H1 (cell line): Measurements from ENCODE around the gene PCSK1N. TPM values are rescaled to one million over a fixed set of nuclear protein-coding genes. Genes with fewer than 3 reads are reported as not detected.

Experiments used
- CTCF ChIA-PET: fragments of 300-600 bp; sonication (Branson Sonifier 250); formaldehyde crosslinking; loops from one replicate; lab custom pipeline; 2021; ENCODE audit not compliant: partially characterized antibody; lab: Charles Lee
- POLR2A ChIA-PET: fragments of 300-600 bp; sonication (Branson Sonifier 250); formaldehyde crosslinking; loops from one replicate; lab custom pipeline; 2021; ENCODE audit warnings: inconsistent platforms; ENCODE audit not compliant: partially characterized antibody; lab: Charles Lee
- DNase-seq, 2 experiments: peaks; one replicate each; pipeline versions ENCODE4 v3.0.0 to v3.0.0-alpha.2; 2010 to 2022; ENCODE audit warnings: low spot score in 2 of 2, low read depth in 1 of 2, mixed read lengths in 1 of 2
- FAIRE-seq: peaks from 2 replicates; lab custom pipeline; 2011; peaks lifted over from hg19 to GRCh38; lab: Jason Lieb, UNC
- H2AFZ ChIP-seq: 2 replicates; pipeline ENCODE4 v1.8.1; 2012; ENCODE audit warnings: low read length, inconsistent platforms
- H2AK5ac ChIP-seq: 2 replicates; pipeline ENCODE4 v1.6.1; 2013; ENCODE audit warnings: low read depth, low read length
- H2BK120ac ChIP-seq: replicated peaks from 2 replicates; pipeline ENCODE3; 2013; ENCODE audit warnings: low read depth, low read length, inconsistent platforms
- H2BK12ac ChIP-seq: 2 replicates; pipeline ENCODE4 v1.6.1; 2013; ENCODE audit warnings: low read depth, low read length
- H2BK15ac ChIP-seq: 2 replicates; pipeline ENCODE4 v1.6.1; 2013; ENCODE audit warnings: low read length
- H2BK20ac ChIP-seq: 2 replicates; pipeline ENCODE4 v1.6.1; 2013; ENCODE audit warnings: low read length
- H2BK5ac ChIP-seq: 2 replicates; pipeline ENCODE4 v1.6.1; 2013; ENCODE audit warnings: low read depth, low read length
- H3K14ac ChIP-seq: 2 replicates; pipeline ENCODE4 v1.6.1; 2013; ENCODE audit warnings: inconsistent platforms; ENCODE audit not compliant: insufficient read length
- H3K18ac ChIP-seq: 2 replicates; pipeline ENCODE4 v1.6.1; 2013; ENCODE audit warnings: low read length; ENCODE audit errors: extremely low read depth
- H3K23ac ChIP-seq: 2 replicates; pipeline ENCODE4 v1.6.1; 2013; ENCODE audit warnings: inconsistent platforms; ENCODE audit not compliant: insufficient read length
- H3K23me2 ChIP-seq: 2 replicates; pipeline ENCODE4 v1.6.1; 2013; ENCODE audit warnings: low read depth, low read length
- H3K27ac ChIP-seq: 2 replicates; pipeline ENCODE4 v1.6.1; 2011; ENCODE audit warnings: low read depth, low read length, inconsistent platforms
- H3K27me3 ChIP-seq, 4 experiments: replicated peaks in 1 of 4; 1 replicate in 1 of 4; 2 replicates in 3 of 4; pipeline versions ENCODE4 v1.6.1 to v1.8.1; 2011 to 2013; ENCODE audit warnings: low read length in 3 of 4, mild to moderate bottlenecking in 3 of 4, inconsistent platforms in 2 of 4, mixed read lengths in 2 of 4, moderate library complexity in 1 of 4; ENCODE audit not compliant: control insufficient read depth in 3 of 4, insufficient read depth in 3 of 4; ENCODE audit errors: extremely low read depth in 1 of 4
- H3K36me3 ChIP-seq, 4 experiments: 2 replicates each; pipeline versions ENCODE4 v1.6.1 to v1.8.1; 2011 to 2013; ENCODE audit warnings: mild to moderate bottlenecking in 4 of 4, low read length in 3 of 4, moderate library complexity in 2 of 4, control low read depth in 1 of 4, inconsistent platforms in 1 of 4; ENCODE audit not compliant: insufficient read depth in 4 of 4, control insufficient read depth in 2 of 4
- H3K4ac ChIP-seq: replicated peaks from 2 replicates; pipeline ENCODE3; 2013; ENCODE audit warnings: low read length, low read depth, mixed read lengths, inconsistent platforms; ENCODE audit not compliant: insufficient read length
- H3K4me1 ChIP-seq, 4 experiments: replicated peaks in 1 of 4; 1 replicate in 1 of 4; 2 replicates in 3 of 4; pipeline versions ENCODE4 v1.6.1 to v1.8.1; 2011 to 2013; ENCODE audit warnings: low read length in 3 of 4, inconsistent platforms in 2 of 4, mixed read lengths in 1 of 4; ENCODE audit not compliant: insufficient read depth in 4 of 4, control insufficient read depth in 3 of 4
- H3K4me2 ChIP-seq, 2 experiments: 2 replicates each; pipeline versions ENCODE4 v1.6.1 to v1.8.1; 2011 to 2013; ENCODE audit warnings: low read depth in 2 of 2, low read length in 2 of 2, control low read depth in 1 of 2, inconsistent platforms in 1 of 2, mild to moderate bottlenecking in 1 of 2; ENCODE audit not compliant: insufficient read depth in 1 of 2
- H3K4me3 ChIP-seq, 4 experiments: fragments of 200-600, 300-600 bp in 1 of 4; sonication (generic), shearing (Covaris generic), sonication (Bioruptor Twin) in 1 of 4; 2 replicates each; pipeline versions ENCODE4 v1.5.1 to v1.8.1; 2011 to 2016; ENCODE audit warnings: low read length in 4 of 4, low read depth in 3 of 4, control low read depth in 2 of 4, inconsistent platforms in 2 of 4, mild to moderate bottlenecking in 2 of 4, mixed read lengths in 1 of 4, moderate library complexity in 1 of 4; ENCODE audit not compliant: insufficient read depth in 2 of 4; ENCODE audit errors: extremely low read depth in 1 of 4
- H3K56ac ChIP-seq: replicated peaks from 2 replicates; pipeline ENCODE3; 2013; ENCODE audit warnings: low read depth, mild to moderate bottlenecking, mixed read lengths, low read length, inconsistent platforms; ENCODE audit not compliant: insufficient read length
- H3K79me1 ChIP-seq: 2 replicates; pipeline ENCODE4 v1.6.1; 2013; ENCODE audit warnings: low read depth, low read length, control low read depth
- H3K79me2 ChIP-seq, 2 experiments: 2 replicates each; pipeline versions ENCODE4 v1.6.1 to v1.8.1; 2012 to 2013; ENCODE audit warnings: low read length in 2 of 2, mild to moderate bottlenecking in 2 of 2, inconsistent platforms in 1 of 2; ENCODE audit not compliant: insufficient read depth in 2 of 2, control insufficient read depth in 1 of 2
- H3K9ac ChIP-seq, 4 experiments: replicated peaks in 1 of 4; 1 replicate in 1 of 4; 2 replicates in 3 of 4; pipeline versions ENCODE4 v1.6.1 to v1.8.1; 2011 to 2013; ENCODE audit warnings: low read depth in 3 of 4, low read length in 3 of 4, control low read depth in 2 of 4, mild to moderate bottlenecking in 2 of 4, moderate library complexity in 2 of 4, inconsistent platforms in 1 of 4; ENCODE audit errors: extremely low read depth in 1 of 4
- H3K9me3 ChIP-seq, 2 experiments: 2 replicates each; pipeline versions ENCODE4 v1.6.1 to v1.8.1; 2012 to 2013; ENCODE audit warnings: mild to moderate bottlenecking in 2 of 2, moderate library complexity in 2 of 2, control low read depth in 1 of 2, inconsistent platforms in 1 of 2, low read depth in 1 of 2, low read length in 1 of 2, mixed read lengths in 1 of 2; ENCODE audit not compliant: insufficient read depth in 2 of 2
- H4K20me1 ChIP-seq, 2 experiments: replicated peaks in 1 of 2; 2 replicates each; pipeline versions ENCODE3 to v1.8.1; 2011 to 2013; ENCODE audit warnings: inconsistent platforms in 2 of 2, low read length in 2 of 2, mild to moderate bottlenecking in 1 of 2; ENCODE audit not compliant: insufficient read depth in 2 of 2, control insufficient read depth in 1 of 2
- H4K5ac ChIP-seq: 2 replicates; pipeline ENCODE4 v1.6.1; 2013; ENCODE audit warnings: low read length, low read depth, mixed read lengths, inconsistent platforms; ENCODE audit not compliant: insufficient read length
- H4K8ac ChIP-seq: 2 replicates; pipeline ENCODE4 v1.8.0; 2013; ENCODE audit warnings: mild to moderate bottlenecking, moderate library complexity, low read length, inconsistent platforms; ENCODE audit not compliant: insufficient read depth; ENCODE audit errors: extremely low read depth
- H4K91ac ChIP-seq: replicated peaks from 2 replicates; pipeline ENCODE3; 2013; ENCODE audit warnings: low read length, mixed read lengths, inconsistent platforms; ENCODE audit not compliant: insufficient read length
- ASH2L ChIP-seq: fragments of 200-600, 300-600 bp; sonication (generic); IDR thresholded peaks from one replicate; pipeline ENCODE4 v1.7.1; 2017; ENCODE audit warnings: low read length
- CTBP2 ChIP-seq: IDR thresholded peaks from 2 replicates; pipeline ENCODE4 v1.7.0; 2011; ENCODE audit warnings: borderline replicate concordance, mild to moderate bottlenecking, moderate library complexity, mixed read lengths, low read length; ENCODE audit not compliant: insufficient read depth, insufficient read length
- EZH2 ChIP-seq: fragments of 200-600 bp; sonication (generic); IDR thresholded peaks from 2 replicates; pipeline ENCODE4 v1.7.1; 2012; ENCODE audit warnings: low read depth, mild to moderate bottlenecking, moderate library complexity, low read length, inconsistent platforms; ENCODE audit not compliant: severe bottlenecking
- GABPA ChIP-seq: IDR thresholded peaks from 2 replicates; pipeline ENCODE4 v1.6.1; 2011; ENCODE audit warnings: mild to moderate bottlenecking, low read length, moderate library complexity, borderline replicate concordance; ENCODE audit not compliant: insufficient read depth
- GTF2F1 ChIP-seq: IDR thresholded peaks from 2 replicates; pipeline ENCODE4 v1.6.1; 2012; ENCODE audit warnings: low read depth, low read length, improper control_type of control experiment, borderline replicate concordance
- MAFK ChIP-seq: IDR thresholded peaks from 2 replicates; pipeline ENCODE4 v1.6.1; 2012; ENCODE audit warnings: low read depth, mild to moderate bottlenecking, improper control_type of control experiment, low read length
- PHF8 ChIP-seq: fragments of 200-600 bp; sonication (generic); conservative IDR thresholded peaks from 2 replicates; pipeline ENCODE4 v1.7.1; 2012; ENCODE audit warnings: low read depth, mild to moderate bottlenecking, inconsistent platforms, low read length, moderate library complexity
- RNF2 ChIP-seq: fragments of 200-900, 300-1000 bp; sonication (generic); IDR thresholded peaks from 2 replicates; pipeline ENCODE4 v1.7.1; 2016; ENCODE audit warnings: borderline replicate concordance, low read depth, mild to moderate bottlenecking, antibody characterized with exemption, low read length; ENCODE audit not compliant: poor library complexity, severe bottlenecking; ENCODE audit errors: missing control alignments
- SAP30 ChIP-seq: fragments of 300-600 bp; sonication (generic); IDR thresholded peaks from 2 replicates; pipeline ENCODE4 v1.7.1; 2012; ENCODE audit warnings: low read length, moderate library complexity, mild to moderate bottlenecking, inconsistent platforms; ENCODE audit not compliant: insufficient read depth, insufficient replicate concordance
- SP1 ChIP-seq: IDR thresholded peaks from 2 replicates; pipeline ENCODE4 v1.6.1; 2011; ENCODE audit warnings: low read depth, low read length
- WGBS, 2 experiments: shearing (Covaris generic) in 1 of 2; methylation state at CpG; one replicate each; pipeline versions ENCODE4 v1.1.6 to v1.1.7; 2013 to 2015; ENCODE audit warnings: low lambda C conversion rate in 2 of 2, mixed read lengths in 2 of 2, inconsistent platforms in 1 of 2, low coverage in 1 of 2, missing lambda C conversion rate in 1 of 2; ENCODE audit not compliant: insufficient replicate concordance in 2 of 2, insufficient coverage in 1 of 2, insufficient read length in 1 of 2; ENCODE audit errors: extremely low coverage in 1 of 2, missing lambda C conversion rate in 1 of 2; 5-methylcytosine and 5-hydroxymethylcytosine counted together
- polyA plus RNA-seq, 7 experiments: library from polyadenylated mRNA; depleted of rRNA in 3 of 7; stranded (reverse) in 5 of 7; unstranded in 2 of 7; fragments of >200 nt in 5 of 7; fragments of 200-250 nt in 2 of 7; gene quantifications; 1 replicate in 5 of 7; 2 replicates in 1 of 7; 4 replicates in 1 of 7; pipeline versions ENCODE4 v1.2.1 to v1.2.3, GENCODE V29; 2011 to 2013; ENCODE audit warnings: missing spikeins in 2 of 7, mixed read lengths in 2 of 7
- total RNA-seq: library from RNA; stranded (reverse); fragmentation: NEBNext Ultra II Directional; extraction: Animal tissue kit (Norgen Biotek cat#: 25700); gene quantifications from 2 replicates; pipeline ENCODE4 v1.2.1, GENCODE V29; 2021
- TF ChIP-seq, protein P1 (sequence below): IDR thresholded peaks from 2 replicates; pipeline ENCODE4 v1.6.1; 2011; ENCODE audit warnings: low read depth, mild to moderate bottlenecking, low read length; ENCODE audit not compliant: insufficient read depth

PCSK1N gene
- total and polyA plus RNA-seq, 2 of the 8 experiments (the other 6 are each of a cell fraction or from before 2014, with no cell fraction given): 3.6 to 4.5 TPM

- H2BK12ac ChIP-seq: no peak overlapping the region
- no peak overlapping the region for H3K27ac ChIP-seq
- no peaks in the 10 kb centered on the region for H3K9me3 ChIP-seq
- no peak overlapping the region for H3K56ac ChIP-seq
- no peak overlapping the region for H4K5ac ChIP-seq
- no peaks in the 10 kb centered on the region for H3K4me1 ChIP-seq
- no peak overlapping the region for H3K9ac ChIP-seq
- H3K4me2 ChIP-seq: no peak overlapping the region
- H4K8ac ChIP-seq: no peak overlapping the region
- no peaks in the 10 kb centered on the region for H4K20me1 ChIP-seq
- whole genome bisulfite sequencing, 2 experiments: 98% methylated on average over 6 of the region's 6 CpGs; no CpG with 5 or more reads in 1 of the 2 experiments
- no peak overlapping the region for H3K23ac ChIP-seq
- H2BK20ac ChIP-seq: no peak overlapping the region
- no peak overlapping the region for H2BK5ac ChIP-seq
- ChIA-PET CTCF (interaction anchor here (0.7 kb wide), 1 partner anchor 123 kb away, joined by 3 read pairs; no protein-coding TSS in a partner anchor), POLR2A (no interaction called here)
- H3K36me3 ChIP-seq: no peaks in the 10 kb centered on the region
- H3K79me2 ChIP-seq: no peaks in the 10 kb centered on the region
- no peak overlapping the region for H3K4me3 ChIP-seq
- no peak overlapping the region for H2BK15ac ChIP-seq
- no peaks in the 10 kb centered on the region for H3K23me2 ChIP-seq
- FAIRE-seq (no peak), DNase-seq (no peak)
- H2AK5ac ChIP-seq: no peak overlapping the region
- H3K79me1 ChIP-seq: no peaks in the 10 kb centered on the region
- H3K18ac ChIP-seq: no peak overlapping the region
- no peak overlapping the region for H2AFZ ChIP-seq
- H3K4ac ChIP-seq: no peak overlapping the region
- H3K27me3 ChIP-seq: no peaks in the 10 kb centered on the region
- no peak overlapping the region for H2BK120ac ChIP-seq
- H3K14ac ChIP-seq: no peak overlapping the region
- no peak overlapping the region for H4K91ac ChIP-seq
- TF ChIP-seq ASH2L: no peak
- TF ChIP-seq GTF2F1: no peak
- TF ChIP-seq PHF8: no peak
- TF ChIP-seq, protein P1, sequence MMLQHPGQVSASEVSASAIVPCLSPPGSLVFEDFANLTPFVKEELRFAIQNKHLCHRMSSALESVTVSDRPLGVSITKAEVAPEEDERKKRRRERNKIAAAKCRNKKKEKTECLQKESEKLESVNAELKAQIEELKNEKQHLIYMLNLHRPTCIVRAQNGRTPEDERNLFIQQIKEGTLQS: no peak
- TF ChIP-seq GABPA: no peak
- no peak for TF ChIP-seq MAFK
- no peak for TF ChIP-seq CTBP2
- TF ChIP-seq SP1: no peak
- no peak for TF ChIP-seq SAP30
- no peak for TF ChIP-seq EZH2
- TF ChIP-seq RNF2: no peak
Observed at GRCh38 chrX:48781705-48782104, 53.7 kb downstream of the PCSK1N start.
